Loucy (cell line): ENCODE results near the gene ERFL.

ENCODE experiments used
- CTCF ChIP-seq: fragments of 200-600 bp; sonication (generic); conservative IDR thresholded peaks from 2 replicates; pipeline ENCODE4 v1.5.1; 2014; ENCODE audit warnings: mild to moderate bottlenecking, antibody characterized with exemption, low read length
- EZH2phosphoT487 ChIP-seq: fragments of 200-600 bp; IDR thresholded peaks from 2 replicates; pipeline ENCODE4 v1.6.1; 2018; ENCODE audit warnings: antibody characterized with exemption, mild to moderate bottlenecking, moderate library complexity, borderline replicate concordance

- TF ChIP-seq CTCF = no peak; the same call in 1 of the 2 replicates
- no peak for TF ChIP-seq EZH2phosphoT487
These were observed at the start of gene ERFL for GRCh38 chr19:41928221-41928683.
